ENCODE measurements around the gene TMEM185A. TPM values are rescaled to one million over a fixed set of nuclear protein-coding genes. Genes with fewer than 3 reads are reported as not detected.
"Not testable (repeated sequence)": the region's sequence is repeated elsewhere in the genome, so short reads cannot be mapped to it uniquely, and the experiment has no call there.

TMEM185A gene
- total RNA-seq, 2 donors from 2014 or later: 21.1 to 22.1 TPM

DNA sequence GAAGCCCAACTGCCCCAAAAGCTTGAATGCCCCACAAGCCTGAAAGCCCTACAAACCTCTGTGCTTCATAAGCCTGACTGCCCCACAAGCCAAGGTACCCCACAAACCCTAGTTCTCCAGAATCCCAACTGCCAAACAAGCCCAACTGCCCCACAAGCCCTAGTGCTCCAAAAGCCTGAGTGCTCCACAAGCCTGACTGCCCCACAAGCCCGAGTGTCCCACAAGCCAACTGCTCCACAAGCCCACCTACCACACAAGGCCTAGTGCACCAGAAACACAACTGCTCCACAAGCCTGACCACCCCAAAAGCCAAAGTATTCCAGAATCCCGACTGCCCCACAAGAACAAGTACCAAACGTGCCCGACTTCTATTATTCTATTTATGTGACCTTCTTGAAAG, 68.2 kb downstream of the TMEM185A start:
- Mint-ChIP-seq H3K4me3 (no peak overlapping the region), H3K4me1 (ENCODE audit: low read depth in 2 of 2) (no peaks in the 10 kb centered on the region), H3K27me3 (peaks cover 0 to 3% of the 10 kb centered on the region in 2 donors), H3K27ac (no peak overlapping the region), H3K9me3 (no peaks in the 10 kb centered on the region), H3K36me3 (no peaks in the 10 kb centered on the region)
- ATAC-seq (no peak), DNase-seq (ENCODE audit: low spot score) (no peak)

DNA sequence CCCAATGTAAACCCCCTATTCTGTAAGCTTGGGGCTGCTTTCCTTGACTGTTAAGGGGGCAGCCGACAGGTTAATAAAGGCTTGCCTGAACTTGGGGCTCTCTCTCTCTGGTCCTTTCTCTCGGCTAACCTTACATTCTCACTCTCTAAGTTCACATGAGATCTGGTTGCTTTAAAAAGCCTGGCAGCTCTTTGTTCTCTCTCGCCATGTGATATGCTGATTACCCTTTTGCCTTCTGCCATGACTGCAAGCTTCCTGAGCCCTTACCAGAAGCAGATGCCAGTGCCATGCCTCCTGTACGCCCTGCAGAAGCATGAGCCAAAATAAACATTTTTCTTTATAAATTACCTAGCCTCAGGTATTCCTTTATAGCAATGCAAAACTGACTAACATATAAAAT, 76.3 kb downstream of the TMEM185A start:
- H3K9me3 Mint-ChIP-seq; H3K4me3 Mint-ChIP-seq; ATAC-seq; DNase-seq (ENCODE audit: low spot score); H3K36me3 Mint-ChIP-seq; H3K27me3 Mint-ChIP-seq; H3K27ac Mint-ChIP-seq; H3K4me1 Mint-ChIP-seq (ENCODE audit: low read depth in 2 of 2): not testable (repeated sequence)

DNA sequence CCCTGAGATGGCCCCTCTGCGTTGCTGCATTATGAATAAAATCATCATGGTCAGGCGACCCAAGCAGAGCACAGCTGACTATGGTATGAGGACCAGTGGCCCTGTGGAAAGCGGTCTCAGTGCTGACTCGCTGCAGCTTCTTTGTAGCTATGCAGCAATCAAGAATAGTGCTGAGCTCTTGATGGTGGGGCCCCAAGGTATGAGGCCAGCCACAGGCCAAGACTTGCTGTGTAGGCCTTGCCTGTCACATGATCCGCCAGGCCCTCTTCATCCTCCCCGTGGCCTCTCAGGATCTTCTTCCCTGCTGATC, 79.7 kb downstream of the TMEM185A start:
- not testable (repeated sequence) for H3K36me3 Mint-ChIP-seq; H3K27ac Mint-ChIP-seq; H3K4me3 Mint-ChIP-seq; H3K27me3 Mint-ChIP-seq; H3K4me1 Mint-ChIP-seq (ENCODE audit: low read depth in 2 of 2); DNase-seq (ENCODE audit: low spot score); H3K9me3 Mint-ChIP-seq
- ATAC-seq: peak in 1 of 2 donors; percentile 41

DNA sequence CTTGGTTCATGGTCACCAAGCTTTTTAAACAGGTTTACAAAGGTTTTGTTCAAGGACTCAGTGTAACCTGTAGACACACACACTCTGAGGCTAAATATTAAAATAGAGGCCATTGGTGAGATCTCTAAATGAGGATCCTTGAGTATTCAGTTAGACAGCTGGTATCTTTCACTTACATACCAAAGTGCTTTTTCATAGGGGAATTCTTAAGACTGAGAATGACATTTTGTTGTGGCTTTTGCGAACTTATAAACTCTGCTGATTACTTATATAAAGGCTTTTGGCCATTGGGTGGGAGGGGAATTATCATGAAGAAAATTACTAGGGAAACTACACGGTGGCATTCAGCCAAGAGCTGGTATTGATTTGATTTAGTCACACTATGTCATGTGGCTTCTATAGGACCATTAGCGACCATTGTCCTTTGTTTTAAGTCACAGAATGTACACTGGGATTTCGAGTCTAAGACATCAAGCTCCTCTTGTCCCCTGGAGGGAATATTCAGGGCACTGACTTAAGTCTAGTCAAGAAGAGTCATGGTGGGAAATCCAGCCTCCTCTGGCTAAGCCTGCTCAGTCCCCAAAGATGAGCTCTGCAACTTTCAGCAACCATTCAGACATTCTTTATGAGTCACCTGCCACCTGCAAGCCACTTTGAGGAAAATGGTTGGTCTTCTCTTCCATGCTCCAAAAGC, 80.2 kb downstream of the TMEM185A start:
- H3K4me1 Mint-ChIP-seq (ENCODE audit: low read depth in 2 of 2); H3K36me3 Mint-ChIP-seq; H3K27me3 Mint-ChIP-seq; H3K4me3 Mint-ChIP-seq; H3K27ac Mint-ChIP-seq; H3K9me3 Mint-ChIP-seq; DNase-seq (ENCODE audit: low spot score): not testable (repeated sequence)
- ATAC-seq: peak in 1 of 2 donors; percentile 51

- H3K27ac Mint-ChIP-seq: not testable (repeated sequence)
Measured at GRCh38 chrX:149550454-149550853, 81.1 kb downstream of the TMEM185A start.

GRCh38 chrX:149549701-149550100, 81.9 kb downstream of the TMEM185A start, which contains the start of gene HSFX3:
Gene HSFX3 (minus strand): TSS chrX:149549924. CDS start chrX:149549852, 72 bp downstream.
- not testable (repeated sequence) for DNase-seq (ENCODE audit: low spot score); H3K36me3 Mint-ChIP-seq; H3K9me3 Mint-ChIP-seq; H3K27ac Mint-ChIP-seq; H3K27me3 Mint-ChIP-seq; ATAC-seq; H3K4me3 Mint-ChIP-seq; H3K4me1 Mint-ChIP-seq (ENCODE audit: low read depth in 2 of 2)

More at GRCh38 chrX:149550454-149550853, 81.1 kb downstream of the TMEM185A start:
- H3K36me3 Mint-ChIP-seq; H3K27me3 Mint-ChIP-seq; DNase-seq (ENCODE audit: low spot score); H3K4me1 Mint-ChIP-seq (ENCODE audit: low read depth in 2 of 2); H3K4me3 Mint-ChIP-seq; H3K9me3 Mint-ChIP-seq: not testable (repeated sequence)
- ATAC-seq: peak; percentile 55 to 65

DNA sequence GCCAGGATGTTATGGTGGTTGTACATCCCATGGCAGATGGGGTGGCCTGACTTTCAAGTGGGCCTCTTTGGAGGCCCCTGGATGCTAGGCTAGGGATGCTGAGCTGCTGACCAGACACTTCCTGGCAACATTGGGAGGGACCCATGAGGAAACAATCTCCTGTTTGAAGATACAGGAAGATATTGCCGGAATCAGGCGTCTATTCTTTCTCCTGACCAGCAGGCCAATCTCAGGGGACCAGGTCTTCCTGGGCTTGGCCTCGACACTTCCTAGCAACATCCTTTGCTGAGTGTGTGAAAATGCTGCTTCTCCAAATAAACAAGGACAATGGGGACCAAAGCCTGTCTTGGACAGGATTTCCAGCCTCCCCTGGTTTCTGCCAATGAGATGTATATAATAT, 83.8 kb downstream of the TMEM185A start:
- not testable (repeated sequence) for H3K27ac Mint-ChIP-seq; H3K9me3 Mint-ChIP-seq; DNase-seq (ENCODE audit: low spot score); H3K4me1 Mint-ChIP-seq (ENCODE audit: low read depth in 2 of 2); ATAC-seq; H3K4me3 Mint-ChIP-seq; H3K36me3 Mint-ChIP-seq; H3K27me3 Mint-ChIP-seq

DNA sequence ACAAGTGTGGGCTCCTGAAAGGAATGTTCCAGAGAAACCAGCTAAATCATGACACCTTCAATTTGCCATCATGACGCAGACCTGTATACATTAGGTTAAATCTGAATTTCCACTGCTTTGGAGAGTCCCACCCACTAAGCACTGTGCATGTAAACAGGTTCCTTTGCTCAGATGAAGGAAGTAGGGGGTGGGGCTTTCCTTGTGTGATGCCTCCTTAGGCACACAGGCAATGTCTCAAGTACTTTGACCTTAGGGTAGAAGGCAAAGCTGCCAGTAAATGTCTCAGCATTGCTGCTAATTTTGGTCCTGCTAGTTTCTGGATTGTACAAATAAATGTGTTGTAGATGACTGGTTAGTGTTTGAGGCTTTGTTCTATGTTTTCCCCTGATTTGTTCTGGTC, 84.6 kb downstream of the TMEM185A start:
- not testable (repeated sequence) for H3K9me3 Mint-ChIP-seq; H3K36me3 Mint-ChIP-seq; ATAC-seq; H3K27ac Mint-ChIP-seq; H3K4me3 Mint-ChIP-seq; H3K27me3 Mint-ChIP-seq; DNase-seq (ENCODE audit: low spot score); H3K4me1 Mint-ChIP-seq (ENCODE audit: low read depth in 2 of 2)

Other genes starting within 250 kb of the TMEM185A start
- 100 to 1,000 TPM in 1 of 2 donors, 10 to 100 TPM in 1; 96.0 to 129 TPM for gene IDS, start 126.5 kb downstream of the TMEM185A start, total RNA-seq
- gene EOLA1, start 90.8 kb downstream of the TMEM185A start, total RNA-seq: 10 to 100 TPM; 32.1 to 35.0 TPM
- not detected for gene HSFX3, start 81.9 kb downstream of the TMEM185A start, total RNA-seq
- not detected for gene MAGEA9B, start 44.3 kb downstream of the TMEM185A start, total RNA-seq
- gene HSFX2, start 36.5 kb downstream of the TMEM185A start, total RNA-seq: under 1 TPM in 1 of 2 donors, not detected in 1; 0.45 TPM
- gene MAGEA11, start 80.3 kb upstream of the TMEM185A start, total RNA-seq: not detected
- under 1 TPM; 0.33 to 0.52 TPM for gene HSFX1, start 142.3 kb upstream of the TMEM185A start, total RNA-seq
- gene MAGEA9, start 150.1 kb upstream of the TMEM185A start, total RNA-seq: not detected
- gene MAGEA8, start 249.4 kb upstream of the TMEM185A start, total RNA-seq: not detected